HepG2 (cell line): ENCODE results near the gene MAPK7. TPM values are rescaled to one million over a fixed set of nuclear protein-coding genes. Genes with fewer than 3 reads are reported as not detected.

ENCODE experiments used
- ATM ChIP-seq: fragments of 450-650 bp; IDR thresholded peaks from 2 replicates; pipeline ENCODE4 v1.7.1; 2017; ENCODE audit warnings: mild to moderate bottlenecking, borderline replicate concordance
- CENPT ChIP-seq: sonication (generic); formaldehyde crosslinking; IDR thresholded peaks from 2 replicates; pipeline ENCODE4 v1.8.0; 2022; ENCODE audit warnings: low read depth, mild to moderate bottlenecking, moderate library complexity, missing genetic modification reagents
- EHMT2 ChIP-seq: fragments of 200-600 bp; sonication (generic); IDR thresholded peaks from 2 replicates; pipeline ENCODE4 v1.7.0; 2017; ENCODE audit warnings: antibody characterized with exemption, low read depth, low read length, borderline replicate concordance
- HMG20B ChIP-seq: conservative IDR thresholded peaks from 2 replicates; pipeline ENCODE4 v1.6.1; 2016; ENCODE audit warnings: missing genetic modification reagents, missing compliant biosample characterization
- HOXA3 ChIP-seq: sonication (generic); formaldehyde crosslinking; IDR thresholded peaks from 2 replicates; pipeline ENCODE4 v1.5.0; 2020; ENCODE audit warnings: missing genetic modification reagents
- MAFF ChIP-seq: IDR thresholded peaks from 2 replicates; pipeline ENCODE4 v1.6.1; 2011; ENCODE audit warnings: low read depth, low read length, improper control_type of control experiment
- PHF5A ChIP-seq: IDR thresholded peaks from one replicate; pipeline ENCODE4 v1.6.1; 2018; ENCODE audit warnings: low read depth, missing genetic modification reagents; ENCODE audit not compliant: unreplicated experiment
- TSC22D2 ChIP-seq: sonication (generic); formaldehyde crosslinking; IDR thresholded peaks from 2 replicates; pipeline ENCODE4 v1.5.1; 2020; ENCODE audit warnings: missing genetic modification reagents, mild to moderate bottlenecking, borderline replicate concordance
- ZNF337 ChIP-seq: sonication (generic); formaldehyde crosslinking; IDR thresholded peaks from 2 replicates; pipeline ENCODE4 v1.5.1; 2020; ENCODE audit warnings: missing genetic modification reagents, low read depth, mild to moderate bottlenecking, borderline replicate concordance
- ZNF34 ChIP-seq: sonication (generic); formaldehyde crosslinking; IDR thresholded peaks from 2 replicates; pipeline ENCODE4 v1.4.0; 2020; ENCODE audit warnings: mild to moderate bottlenecking, missing genetic modification reagents, borderline replicate concordance
- ZNF614 ChIP-seq: IDR thresholded peaks from 2 replicates; pipeline ENCODE4 v1.6.1; 2018; ENCODE audit warnings: missing biosample characterization, missing genetic modification reagents, inconsistent platforms, borderline replicate concordance
- ZNF749 ChIP-seq: sonication (generic); formaldehyde crosslinking; IDR thresholded peaks from 2 replicates; pipeline ENCODE4 v1.8.0; 2022; ENCODE audit warnings: mild to moderate bottlenecking, missing genetic modification reagents, moderate library complexity, borderline replicate concordance
- ZNF761 ChIP-seq: sonication (generic); formaldehyde crosslinking; conservative IDR thresholded peaks from 2 replicates; pipeline ENCODE4 v1.4.0; 2020; ENCODE audit warnings: mild to moderate bottlenecking, missing genetic modification reagents
- ZNF766 ChIP-seq: sonication (generic); formaldehyde crosslinking; IDR thresholded peaks from 2 replicates; pipeline ENCODE4 v1.5.0; 2020; ENCODE audit warnings: missing genetic modification reagents, borderline replicate concordance
- ZNF850 ChIP-seq: sonication (generic); formaldehyde crosslinking; conservative IDR thresholded peaks from 2 replicates; pipeline ENCODE4 v1.9.0; 2021; ENCODE audit warnings: mild to moderate bottlenecking, missing genetic modification reagents
- polyA plus RNA-seq, 8 experiments: library from polyadenylated mRNA; depleted of rRNA in 3 of 8; stranded (reverse) in 7 of 8; unstranded in 1 of 8; fragments of >200 nt; fragmentation: Illumina TruSeq in 4 of 8; extraction: Trizol in 4 of 8; gene quantifications; 2 replicates each; pipeline versions ENCODE4 v1.2.1 to v1.2.3, GENCODE V29; 2011 to 2016; ENCODE audit warnings: low read depth in 4 of 8, missing spikeins in 1 of 8, mixed read lengths in 1 of 8; ENCODE audit not compliant: insufficient read depth in 1 of 8
- total RNA-seq, 5 experiments: library from RNA; depleted of rRNA; stranded (reverse); fragments of >200 nt; fragmentation: Illumina TruSeq; extraction: Trizol; gene quantifications; 2 replicates each; pipeline ENCODE4 v1.2.3, GENCODE V29; 2016; ENCODE audit warnings: low read depth in 1 of 5
- TF ChIP-seq, protein P1 (sequence below): sonication (generic); formaldehyde crosslinking; IDR thresholded peaks from 2 replicates; pipeline ENCODE4 v1.5.1; 2020; ENCODE audit warnings: mild to moderate bottlenecking, missing genetic modification reagents, moderate library complexity
- TF ChIP-seq, protein P2 (sequence below): sonication (generic); formaldehyde crosslinking; IDR thresholded peaks from 2 replicates; pipeline ENCODE4 v1.4.0; 2020; ENCODE audit warnings: missing genetic modification reagents
- TF ChIP-seq, protein P3 (sequence below): sonication (generic); formaldehyde crosslinking; IDR thresholded peaks from 2 replicates; pipeline ENCODE4 v1.4.0; 2020; ENCODE audit warnings: missing genetic modification reagents

The MAPK7 gene
- total and polyA plus RNA-seq, 2 of the 13 experiments (the other 11 are each of a cell fraction or from before 2014, with no cell fraction given): 2.9 to 5.9 TPM

DNA sequence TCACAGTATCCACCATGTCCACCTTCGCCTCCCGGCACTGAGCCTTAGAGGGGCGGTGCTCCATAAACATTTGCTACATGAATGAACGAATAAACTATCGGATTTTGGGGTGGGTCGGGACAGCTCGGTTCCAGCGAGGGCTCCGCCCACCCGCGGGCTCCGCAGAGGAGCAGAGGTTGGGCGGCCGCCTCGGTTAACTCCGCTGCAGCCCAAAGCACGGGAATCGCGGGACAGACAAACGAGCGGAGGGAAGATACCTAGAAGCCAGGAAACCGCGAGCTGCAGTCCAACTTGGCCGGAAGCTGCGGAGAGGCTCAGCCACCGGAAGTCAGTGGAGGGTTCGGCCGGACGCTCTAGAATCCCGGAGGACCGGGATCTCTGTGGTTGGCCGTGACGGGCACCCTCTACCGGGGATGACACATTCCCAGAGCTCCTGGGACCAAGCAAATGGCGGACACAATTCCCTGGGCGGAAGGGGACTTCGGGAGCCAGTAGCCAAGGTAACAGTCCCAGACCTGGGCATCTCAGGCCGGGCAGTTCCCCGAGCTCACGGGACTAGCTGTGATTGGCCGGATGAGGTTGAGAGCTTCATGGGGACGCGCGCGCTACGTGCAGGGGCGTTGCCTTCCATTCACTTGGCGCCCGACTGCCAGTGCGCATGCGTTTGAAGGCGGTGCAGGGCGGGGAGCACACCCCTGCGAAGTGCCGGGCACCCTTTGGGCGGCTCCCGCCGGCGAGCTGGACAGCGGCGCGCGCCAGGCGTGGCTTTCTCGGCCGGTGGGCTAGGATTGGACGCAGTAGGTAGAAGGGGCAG, 489 bp upstream of the MAPK7 start (continued):
- no peak; the same call in 1 of the 2 replicates for TF ChIP-seq EHMT2
- TF ChIP-seq HMG20B: no peak
- TF ChIP-seq, protein P1, sequence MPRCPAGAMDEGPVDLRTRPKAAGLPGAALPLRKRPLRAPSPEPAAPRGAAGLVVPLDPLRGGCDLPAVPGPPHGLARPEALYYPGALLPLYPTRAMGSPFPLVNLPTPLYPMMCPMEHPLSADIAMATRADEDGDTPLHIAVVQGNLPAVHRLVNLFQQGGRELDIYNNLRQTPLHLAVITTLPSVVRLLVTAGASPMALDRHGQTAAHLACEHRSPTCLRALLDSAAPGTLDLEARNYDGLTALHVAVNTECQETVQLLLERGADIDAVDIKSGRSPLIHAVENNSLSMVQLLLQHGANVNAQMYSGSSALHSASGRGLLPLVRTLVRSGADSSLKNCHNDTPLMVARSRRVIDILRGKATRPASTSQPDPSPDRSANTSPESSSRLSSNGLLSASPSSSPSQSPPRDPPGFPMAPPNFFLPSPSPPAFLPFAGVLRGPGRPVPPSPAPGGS (CRISPR knock-in tag): peak; percentile 85
- no peak for TF ChIP-seq TSC22D2 (CRISPR knock-in tag)
- no peak for TF ChIP-seq PHF5A
- no peak for TF ChIP-seq MAFF
- 0 out of 2 replicates have a peak, but pooled peaks have one; percentile 24 for TF ChIP-seq ZNF761
- no peak for TF ChIP-seq CENPT
- TF ChIP-seq ZNF749 (CRISPR knock-in tag): no peak
- TF ChIP-seq ZNF34: 0 out of 2 replicates have a peak, but pooled peaks have one; percentile 61
- TF ChIP-seq, protein P2, sequence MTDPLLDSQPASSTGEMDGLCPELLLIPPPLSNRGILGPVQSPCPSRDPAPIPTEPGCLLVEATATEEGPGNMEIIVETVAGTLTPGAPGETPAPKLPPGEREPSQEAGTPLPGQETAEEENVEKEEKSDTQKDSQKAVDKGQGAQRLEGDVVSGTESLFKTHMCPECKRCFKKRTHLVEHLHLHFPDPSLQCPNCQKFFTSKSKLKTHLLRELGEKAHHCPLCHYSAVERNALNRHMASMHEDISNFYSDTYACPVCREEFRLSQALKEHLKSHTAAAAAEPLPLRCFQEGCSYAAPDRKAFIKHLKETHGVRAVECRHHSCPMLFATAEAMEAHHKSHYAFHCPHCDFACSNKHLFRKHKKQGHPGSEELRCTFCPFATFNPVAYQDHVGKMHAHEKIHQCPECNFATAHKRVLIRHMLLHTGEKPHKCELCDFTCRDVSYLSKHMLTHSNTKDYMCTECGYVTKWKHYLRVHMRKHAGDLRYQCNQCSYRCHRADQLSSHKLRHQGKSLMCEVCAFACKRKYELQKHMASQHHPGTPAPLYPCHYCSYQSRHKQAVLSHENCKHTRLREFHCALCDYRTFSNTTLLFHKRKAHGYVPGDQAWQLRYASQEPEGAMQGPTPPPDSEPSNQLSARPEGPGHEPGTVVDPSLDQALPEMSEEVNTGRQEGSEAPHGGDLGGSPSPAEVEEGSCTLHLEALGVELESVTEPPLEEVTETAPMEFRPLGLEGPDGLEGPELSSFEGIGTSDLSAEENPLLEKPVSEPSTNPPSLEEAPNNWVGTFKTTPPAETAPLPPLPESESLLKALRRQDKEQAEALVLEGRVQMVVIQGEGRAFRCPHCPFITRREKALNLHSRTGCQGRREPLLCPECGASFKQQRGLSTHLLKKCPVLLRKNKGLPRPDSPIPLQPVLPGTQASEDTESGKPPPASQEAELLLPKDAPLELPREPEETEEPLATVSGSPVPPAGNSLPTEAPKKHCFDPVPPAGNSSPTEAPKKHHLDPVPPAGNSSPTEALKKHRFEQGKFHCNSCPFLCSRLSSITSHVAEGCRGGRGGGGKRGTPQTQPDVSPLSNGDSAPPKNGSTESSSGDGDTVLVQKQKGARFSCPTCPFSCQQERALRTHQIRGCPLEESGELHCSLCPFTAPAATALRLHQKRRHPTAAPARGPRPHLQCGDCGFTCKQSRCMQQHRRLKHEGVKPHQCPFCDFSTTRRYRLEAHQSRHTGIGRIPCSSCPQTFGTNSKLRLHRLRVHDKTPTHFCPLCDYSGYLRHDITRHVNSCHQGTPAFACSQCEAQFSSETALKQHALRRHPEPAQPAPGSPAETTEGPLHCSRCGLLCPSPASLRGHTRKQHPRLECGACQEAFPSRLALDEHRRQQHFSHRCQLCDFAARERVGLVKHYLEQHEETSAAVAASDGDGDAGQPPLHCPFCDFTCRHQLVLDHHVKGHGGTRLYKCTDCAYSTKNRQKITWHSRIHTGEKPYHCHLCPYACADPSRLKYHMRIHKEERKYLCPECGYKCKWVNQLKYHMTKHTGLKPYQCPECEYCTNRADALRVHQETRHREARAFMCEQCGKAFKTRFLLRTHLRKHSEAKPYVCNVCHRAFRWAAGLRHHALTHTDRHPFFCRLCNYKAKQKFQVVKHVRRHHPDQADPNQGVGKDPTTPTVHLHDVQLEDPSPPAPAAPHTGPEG (CRISPR knock-in tag): no peak
- peak; percentile 87 for TF ChIP-seq ZNF766 (CRISPR knock-in tag)
- no peak for TF ChIP-seq ATM
- TF ChIP-seq ZNF850 (CRISPR knock-in tag): no peak
- TF ChIP-seq ZNF337 (CRISPR knock-in tag): no peak; the same call in 1 of the 2 replicates
- TF ChIP-seq, protein P3, sequence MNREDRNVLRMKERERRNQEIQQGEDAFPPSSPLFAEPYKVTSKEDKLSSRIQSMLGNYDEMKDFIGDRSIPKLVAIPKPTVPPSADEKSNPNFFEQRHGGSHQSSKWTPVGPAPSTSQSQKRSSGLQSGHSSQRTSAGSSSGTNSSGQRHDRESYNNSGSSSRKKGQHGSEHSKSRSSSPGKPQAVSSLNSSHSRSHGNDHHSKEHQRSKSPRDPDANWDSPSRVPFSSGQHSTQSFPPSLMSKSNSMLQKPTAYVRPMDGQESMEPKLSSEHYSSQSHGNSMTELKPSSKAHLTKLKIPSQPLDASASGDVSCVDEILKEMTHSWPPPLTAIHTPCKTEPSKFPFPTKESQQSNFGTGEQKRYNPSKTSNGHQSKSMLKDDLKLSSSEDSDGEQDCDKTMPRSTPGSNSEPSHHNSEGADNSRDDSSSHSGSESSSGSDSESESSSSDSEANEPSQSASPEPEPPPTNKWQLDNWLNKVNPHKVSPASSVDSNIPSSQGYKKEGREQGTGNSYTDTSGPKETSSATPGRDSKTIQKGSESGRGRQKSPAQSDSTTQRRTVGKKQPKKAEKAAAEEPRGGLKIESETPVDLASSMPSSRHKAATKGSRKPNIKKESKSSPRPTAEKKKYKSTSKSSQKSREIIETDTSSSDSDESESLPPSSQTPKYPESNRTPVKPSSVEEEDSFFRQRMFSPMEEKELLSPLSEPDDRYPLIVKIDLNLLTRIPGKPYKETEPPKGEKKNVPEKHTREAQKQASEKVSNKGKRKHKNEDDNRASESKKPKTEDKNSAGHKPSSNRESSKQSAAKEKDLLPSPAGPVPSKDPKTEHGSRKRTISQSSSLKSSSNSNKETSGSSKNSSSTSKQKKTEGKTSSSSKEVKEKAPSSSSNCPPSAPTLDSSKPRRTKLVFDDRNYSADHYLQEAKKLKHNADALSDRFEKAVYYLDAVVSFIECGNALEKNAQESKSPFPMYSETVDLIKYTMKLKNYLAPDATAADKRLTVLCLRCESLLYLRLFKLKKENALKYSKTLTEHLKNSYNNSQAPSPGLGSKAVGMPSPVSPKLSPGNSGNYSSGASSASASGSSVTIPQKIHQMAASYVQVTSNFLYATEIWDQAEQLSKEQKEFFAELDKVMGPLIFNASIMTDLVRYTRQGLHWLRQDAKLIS (CRISPR knock-in tag): no peak
- peak; percentile 81 for TF ChIP-seq HOXA3 (CRISPR knock-in tag)
- peak; percentile 34; the same call in 1 of the 2 replicates for TF ChIP-seq ZNF614
